Smooth muscle cell (in vitro differentiated cells): ENCODE data around the gene FAM114A2. TPM values are rescaled to one million over a fixed set of nuclear protein-coding genes. Genes with fewer than 3 reads are reported as not detected.

Source experiments
- DNase-seq: peaks from one replicate; lab custom pipeline; 2025; ENCODE audit not compliant: unreplicated experiment; lab: John Stamatoyannopoulos, UW
- H2AFZ ChIP-seq: fragments of 200-600 bp; sonication (generic); 2 replicates; pipeline ENCODE4 v1.6.0; 2016; ENCODE audit warnings: antibody characterized with exemption, low read depth, mild to moderate bottlenecking
- H3F3A ChIP-seq: fragments of 200-600 bp; sonication (generic); 2 replicates; pipeline ENCODE4 v1.6.0; 2017; ENCODE audit warnings: antibody characterized with exemption, low read depth
- H3K27ac ChIP-seq: fragments of 200-600 bp; sonication (generic); 2 replicates; pipeline ENCODE4 v1.5.1; 2016; ENCODE audit warnings: low read depth, mild to moderate bottlenecking
- H3K27me3 ChIP-seq: fragments of 200-600 bp; sonication (generic); 2 replicates; pipeline ENCODE4 v1.6.1; 2016; ENCODE audit warnings: low read depth, mild to moderate bottlenecking
- H3K36me3 ChIP-seq: fragments of 200-600 bp; sonication (generic); 2 replicates; pipeline ENCODE4 v1.5.1; 2016; ENCODE audit warnings: low read depth
- H3K4me1 ChIP-seq: fragments of 200-600 bp; sonication (generic); 2 replicates; pipeline ENCODE4 v1.5.1; 2016; ENCODE audit warnings: low read depth
- H3K4me2 ChIP-seq: fragments of 200-600 bp; sonication (generic); 2 replicates; pipeline ENCODE4 v1.6.0; 2016; ENCODE audit warnings: mild to moderate bottlenecking
- H3K4me3 ChIP-seq: fragments of 200-600 bp; sonication (generic); 2 replicates; pipeline ENCODE4 v1.5.1; 2016; ENCODE audit warnings: mild to moderate bottlenecking
- H3K79me2 ChIP-seq: fragments of 200-600 bp; sonication (generic); 2 replicates; pipeline ENCODE4 v1.6.0; 2016; ENCODE audit warnings: low read depth, mild to moderate bottlenecking
- H3K9ac ChIP-seq: fragments of 200-600 bp; sonication (generic); 2 replicates; pipeline ENCODE4 v1.6.0; 2016; ENCODE audit warnings: low read depth
- H3K9me3 ChIP-seq: fragments of 200-600 bp; sonication (generic); replicated peaks from 2 replicates; pipeline ENCODE4 v1.5.1; 2016; ENCODE audit warnings: low read depth
- H4K20me1 ChIP-seq: fragments of 200-600 bp; sonication (generic); 2 replicates; pipeline ENCODE4 v1.6.0; 2016; ENCODE audit warnings: low read depth
- CTCF ChIP-seq: fragments of 200-600 bp; sonication (generic); IDR thresholded peaks from 2 replicates; pipeline ENCODE4 v1.5.1; 2017; ENCODE audit warnings: borderline replicate concordance, mild to moderate bottlenecking, antibody characterized with exemption; ENCODE audit not compliant: insufficient read depth, poor library complexity, severe bottlenecking
- WGBS: methylation state at CpG from one replicate; pipeline ENCODE4 v1.1.7; 2016; ENCODE audit warnings: low lambda C conversion rate; 5-methylcytosine and 5-hydroxymethylcytosine counted together
- polyA plus RNA-seq: library from polyadenylated mRNA; unstranded; fragments of >200 nt; fragmentation: Nextera tagmentation; extraction: Ambion mirVana; gene quantifications from 2 replicates; pipeline ENCODE4 v1.2.1, GENCODE V29; 2016
- total RNA-seq: library from RNA; depleted of rRNA; stranded (reverse); fragments of >200 nt; gene quantifications from 2 replicates; pipeline ENCODE4 v1.2.3, GENCODE V29; 2014

The FAM114A2 gene
- total and polyA plus RNA-seq, 2 experiments from 2014 or later, result 15.6 to 23.8 TPM

GRCh38 chr5:153964191-153964879, 74.4 kb downstream of the FAM114A2 start:
- Histone ChIP-seq H4K20me1 (no peaks in the 10 kb centered on the region), H3K9me3 (no peaks in the 10 kb centered on the region), H3K4me3 (peak overlapping the region; percentile 49), H3K27me3 (peaks cover 15% of the 10 kb centered on the region), H3K36me3 (no peaks in the 10 kb centered on the region), H3K4me2 (peak overlapping the region; percentile 87), H3K79me2 (no peaks in the 10 kb centered on the region), H2AFZ (peak overlapping the region; percentile 88), H3K27ac (no peak overlapping the region), H3F3A (peaks cover 2% of the 10 kb centered on the region), H3K9ac (no peak overlapping the region), H3K4me1 (peaks cover 3% of the 10 kb centered on the region)
- DNase-seq, result no peak
- WGBS, result 72% methylated on average over 17 of the region's 17 CpGs
- no peak for TF ChIP-seq CTCF

- no peak overlapping the region for H3K4me3 ChIP-seq
- H3K9ac ChIP-seq, result no peak overlapping the region
- H3K79me2 ChIP-seq, result no peaks in the 10 kb centered on the region
- H4K20me1 ChIP-seq, result no peaks in the 10 kb centered on the region
- no peaks in the 10 kb centered on the region for H3K36me3 ChIP-seq
- no peak overlapping the region for H3K27ac ChIP-seq
- H3K27me3 ChIP-seq, result no peaks in the 10 kb centered on the region
- DNase-seq, result no peak
- 63% methylated on average over 10 of the region's 10 CpGs for WGBS
- no peak overlapping the region for H2AFZ ChIP-seq
- H3K9me3 ChIP-seq, result no peaks in the 10 kb centered on the region
- H3F3A ChIP-seq, result peaks cover 2% of the 10 kb centered on the region
- TF ChIP-seq CTCF, result no peak
- H3K4me2 ChIP-seq, result no peak overlapping the region
- H3K4me1 ChIP-seq, result peaks cover 3% of the 10 kb centered on the region
These were observed 78.2 kb downstream of the FAM114A2 start for GRCh38 chr5:153960269-153961215.

- 38% methylated on average over 5 of the region's 5 CpGs for WGBS
- no peak for DNase-seq
- H3K9ac ChIP-seq, result no peak overlapping the region
- H3K27me3 ChIP-seq, result no peaks in the 10 kb centered on the region
- no peaks in the 10 kb centered on the region for H4K20me1 ChIP-seq
- H3K4me3 ChIP-seq, result no peak overlapping the region
- TF ChIP-seq CTCF, result no peak
- no peak overlapping the region for H2AFZ ChIP-seq
- H3K27ac ChIP-seq, result no peak overlapping the region
- H3F3A ChIP-seq, result peaks cover 2% of the 10 kb centered on the region
- no peaks in the 10 kb centered on the region for H3K79me2 ChIP-seq
- no peak overlapping the region for H3K4me2 ChIP-seq
- H3K9me3 ChIP-seq, result no peaks in the 10 kb centered on the region
- no peaks in the 10 kb centered on the region for H3K36me3 ChIP-seq
- H3K4me1 ChIP-seq, result no peaks in the 10 kb centered on the region
These were observed 79.4 kb downstream of the FAM114A2 start for GRCh38 chr5:153959134-153959957.
